Muscle of leg (tissue), 16 donors: Measurements from ENCODE around the gene RNF31. TPM values are rescaled to one million over a fixed set of nuclear protein-coding genes. Genes with fewer than 3 reads are reported as not detected.

Experiments
- DNase-seq: peaks from one replicate; pipeline ENCODE4 v3.0.0; 2013
- H3K27ac ChIP-seq: one replicate; pipeline ENCODE4 v1.5.1; 2013; ENCODE audit warnings: mild to moderate bottlenecking, low read length, control low read depth
- H3K27me3 ChIP-seq: one replicate; pipeline ENCODE4 v1.6.1; 2013; ENCODE audit warnings: low read length; ENCODE audit not compliant: control insufficient read depth, insufficient read depth
- H3K36me3 ChIP-seq: one replicate; pipeline ENCODE4 v1.6.1; 2013; ENCODE audit warnings: low read length; ENCODE audit not compliant: control insufficient read depth, insufficient read depth
- H3K4me1 ChIP-seq: one replicate; pipeline ENCODE4 v1.6.1; 2013; ENCODE audit warnings: low read length; ENCODE audit not compliant: control insufficient read depth, insufficient read depth
- H3K4me3 ChIP-seq: one replicate; pipeline ENCODE4 v1.5.1; 2013; ENCODE audit warnings: low read length, control low read depth
- H3K9me3 ChIP-seq: replicated peaks from 2 replicates; pipeline ENCODE4 v1.6.1; 2013; ENCODE audit warnings: low read depth, low read length; ENCODE audit not compliant: control insufficient read depth
- WGBS: methylation state at CpG from one replicate; pipeline ENCODE4 v1.1.5; 2013; ENCODE audit warnings: missing lambda C conversion rate; ENCODE audit not compliant: insufficient coverage; 5-methylcytosine and 5-hydroxymethylcytosine counted together
- long read RNA-seq, 11 donors: transcript quantifications; one replicate each; lab custom pipeline, GENCODE V29; 2026
- polyA plus RNA-seq, 8 donors: library from polyadenylated mRNA; unstranded; fragments of 120-200 nt; gene quantifications; one replicate each; pipeline versions ENCODE4 v1.2.1 to v1.2.3, GENCODE V29; 2013; ENCODE audit warnings: inconsistent platforms in 1 of 8, low replicate concordance in 1 of 8; ENCODE audit not compliant: insufficient read length in 8 of 8, insufficient read depth in 1 of 8
- total RNA-seq: library from RNA; stranded (reverse); fragments of 120-200 nt; gene quantifications from one replicate; pipeline ENCODE4 v1.2.4, GENCODE V29; 2013

Gene RNF31
- total RNA-seq, result 36.4 TPM
- 10 to 100 TPM; 27.3 to 37.0 (median 35.8) TPM for polyA plus RNA-seq
- long read RNA-seq, donor 1, partial matches to known transcripts, result 0 of 20 reads
- long read RNA-seq, donor 1, other reads (novel, unspliced or antisense), result 20 of 20 reads
- long read RNA-seq, donor 2, result 0 reads
- long read RNA-seq, donor 3, partial matches to known transcripts, result 0 of 4 reads
- long read RNA-seq, donor 3, other reads (novel, unspliced or antisense), result 0 of 4 reads
- long read RNA-seq, donor 4, partial matches to known transcripts, result 0 of 3 reads
- long read RNA-seq, donor 4, other reads (novel, unspliced or antisense), result 0 of 3 reads
- long read RNA-seq, donor 5, partial matches to known transcripts, result 0 of 8 reads
- long read RNA-seq, donor 5, other reads (novel, unspliced or antisense), result 0 of 8 reads
- long read RNA-seq, donor 6, partial matches to known transcripts, result 0 of 4 reads
- long read RNA-seq, donor 6, other reads (novel, unspliced or antisense), result 0 of 4 reads
- long read RNA-seq, donor 7, result 0 reads
- long read RNA-seq, donor 8, partial matches to known transcripts, result 0 of 4 reads
- long read RNA-seq, donor 8, other reads (novel, unspliced or antisense), result 0 of 4 reads
- long read RNA-seq, donor 9, partial matches to known transcripts, result 0 of 4 reads
- long read RNA-seq, donor 9, other reads (novel, unspliced or antisense), result 0 of 4 reads
- long read RNA-seq, donor 10, partial matches to known transcripts, result 0 of 3 reads
- long read RNA-seq, donor 10, other reads (novel, unspliced or antisense), result 0 of 3 reads
- long read RNA-seq, donor 11, partial matches to known transcripts, result 0 of 4 reads
- long read RNA-seq, donor 11, other reads (novel, unspliced or antisense), result 0 of 4 reads

- H3K36me3 ChIP-seq, result peaks cover 63% of the 10 kb centered on the region
- WGBS, result under 1% methylated on average over 55 of the region's 57 CpGs
- H3K4me1 ChIP-seq, result peaks cover 27% of the 10 kb centered on the region
These were observed at the start of gene RNF31 for GRCh38 chr14:24146978-24147760. TSS of gene RNF31 (plus strand) at chr14:24147498. CDS start at chr14:24147699, 201 bp downstream.

GRCh38 chr14:24098229-24098926 is 48.9 kb upstream of the RNF31 start:
- H3K4me1 ChIP-seq, result peaks cover 21% of the 10 kb centered on the region
- peaks cover 10% of the 10 kb centered on the region for H3K36me3 ChIP-seq
- H3K27me3 ChIP-seq, result no peaks in the 10 kb centered on the region
- H3K9me3 ChIP-seq, result no peaks in the 10 kb centered on the region
- no peak for DNase-seq
- 92% methylated on average over 15 of the region's 16 CpGs for WGBS
- H3K27ac ChIP-seq, result no peak overlapping the region
- no peak overlapping the region for H3K4me3 ChIP-seq

More at GRCh38 chr14:24146978-24147760, at the start of gene RNF31:
- Histone ChIP-seq H3K4me3 (peak within 1 kb of the TSS; percentile 63), H3K27me3 (no peaks in the 10 kb centered on the region), H3K27ac (peak within 1 kb of the TSS; percentile 97), H3K9me3 (no peaks in the 10 kb centered on the region)
- DNase-seq, result peak; percentile 100

- 81% methylated on average over 13 of the region's 17 CpGs for WGBS
- peaks cover 15% of the 10 kb centered on the region for H3K36me3 ChIP-seq
These were observed 48.1 kb upstream of the RNF31 start for GRCh38 chr14:24098927-24099813.

GRCh38 chr14:24100197-24100981 is 46.9 kb upstream of the RNF31 start:
- DNase-seq, result no peak
- 81% methylated on average over 3 of the region's 4 CpGs for WGBS
- Histone ChIP-seq H3K4me1 (peaks cover 4% of the 10 kb centered on the region), H3K27ac (no peak overlapping the region), H3K9me3 (no peaks in the 10 kb centered on the region), H3K27me3 (no peaks in the 10 kb centered on the region), H3K36me3 (peaks cover 15% of the 10 kb centered on the region), H3K4me3 (no peak overlapping the region)

More at GRCh38 chr14:24098927-24099813, 48.1 kb upstream of the RNF31 start:
- DNase-seq, result no peak
- Histone ChIP-seq H3K4me3 (no peak overlapping the region), H3K27ac (no peak overlapping the region), H3K9me3 (no peaks in the 10 kb centered on the region), H3K27me3 (no peaks in the 10 kb centered on the region), H3K4me1 (peaks cover 14% of the 10 kb centered on the region)

- no peak for DNase-seq
- H3K36me3 ChIP-seq, result peaks cover 15% of the 10 kb centered on the region
- H3K27ac ChIP-seq, result no peak overlapping the region
- 40% methylated on average over 1 of the region's 3 CpGs for WGBS
- no peak overlapping the region for H3K4me3 ChIP-seq
- H3K27me3 ChIP-seq, result no peaks in the 10 kb centered on the region
- no peaks in the 10 kb centered on the region for H3K4me1 ChIP-seq
- no peaks in the 10 kb centered on the region for H3K9me3 ChIP-seq
These were observed 46.3 kb upstream of the RNF31 start for GRCh38 chr14:24100982-24101494.

- Histone ChIP-seq H3K9me3 (no peaks in the 10 kb centered on the region), H3K4me3 (no peak overlapping the region), H3K27ac (no peak overlapping the region), H3K27me3 (no peaks in the 10 kb centered on the region), H3K36me3 (peaks cover 15% of the 10 kb centered on the region), H3K4me1 (no peaks in the 10 kb centered on the region)
- no peak for DNase-seq
- WGBS, result 95% methylated on average over 5 of the region's 7 CpGs
These were observed 44.8 kb upstream of the RNF31 start for GRCh38 chr14:24102357-24103048.

GRCh38 chr14:24103451-24103850 is 43.8 kb upstream of the RNF31 start:
- Histone ChIP-seq H3K36me3 (peaks cover 15% of the 10 kb centered on the region), H3K27me3 (no peaks in the 10 kb centered on the region), H3K4me3 (no peak overlapping the region), H3K27ac (no peak overlapping the region), H3K4me1 (no peaks in the 10 kb centered on the region), H3K9me3 (no peaks in the 10 kb centered on the region)
- DNase-seq, result no peak
- WGBS, result 96% methylated on average over 8 of the region's 13 CpGs
